ENCODE measurements around the gene ATP6V1C2. TPM values are rescaled to one million over a fixed set of nuclear protein-coding genes. Genes with fewer than 3 reads are reported as not detected.
A peak's percentile ranks its signal among the peaks of the same experiment; 100 is the strongest.

Gene ATP6V1C2
- total RNA-seq, 1 donor from 2014 or later = 0.11 TPM

DNA sequence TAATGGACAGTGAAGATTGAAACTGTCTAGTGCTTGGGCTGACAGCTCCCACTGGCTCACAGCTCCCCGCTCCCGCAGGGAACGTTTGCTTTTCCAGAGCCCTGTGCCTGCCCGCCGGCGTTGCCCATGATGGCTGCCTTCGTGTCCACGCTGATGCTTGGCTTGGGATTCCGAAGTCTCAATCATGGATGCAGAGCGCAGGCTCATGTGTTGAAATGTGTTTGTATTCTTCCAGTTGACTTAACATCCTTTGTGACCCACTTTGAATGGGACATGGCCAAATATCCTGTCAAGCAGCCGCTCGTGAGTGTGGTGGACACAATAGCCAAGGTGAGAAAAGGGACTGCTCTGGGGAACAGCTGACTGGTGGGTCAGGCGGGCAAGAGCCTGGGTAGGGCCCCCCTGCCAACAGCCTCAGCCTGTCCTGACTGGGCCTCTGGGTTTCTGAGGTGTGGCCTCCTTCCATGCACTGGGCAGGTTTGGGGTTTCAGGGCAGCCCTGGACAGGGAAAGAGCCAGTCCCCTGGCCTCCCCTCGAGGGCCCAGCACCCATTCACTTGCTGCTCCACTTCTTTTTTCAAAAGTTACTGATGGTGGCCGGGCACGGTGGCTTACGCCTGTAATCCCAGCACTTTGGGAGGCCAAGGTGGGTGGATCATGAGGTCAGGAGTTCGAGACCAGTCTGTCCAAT, 42.8 kb downstream of the ATP6V1C2 start:
- Histone ChIP-seq H3K9ac (no peak overlapping the region), H3K4me3 (no peak overlapping the region), H3K27me3 (no peaks in the 10 kb centered on the region), H3K4me1 (peaks cover 10% of the 10 kb centered on the region), H3K4me2 (no peak overlapping the region), H3F3A (ENCODE audit: low read depth) (no peaks in the 10 kb centered on the region), H4K20me1 (ENCODE audit: low read depth) (no peaks in the 10 kb centered on the region), H3K27ac (no peak overlapping the region), H3K36me3 (no peaks in the 10 kb centered on the region), H3K9me3 (ENCODE audit: low read depth) (no peaks in the 10 kb centered on the region), H2AFZ (replicated peaks) (peak overlapping the region; percentile 34), H3K79me2 (ENCODE audit: low read depth) (no peaks in the 10 kb centered on the region)
- H3K4me1 Mint-ChIP-seq = peaks cover 18% of the 10 kb centered on the region
- no peak for TF ChIP-seq EZH2phosphoT487 (IDR thresholded peaks at IDR 0.05)
- no peak for TF ChIP-seq EZH2 (IDR thresholded peaks at IDR 0.05)
- TF ChIP-seq, protein P1, sequence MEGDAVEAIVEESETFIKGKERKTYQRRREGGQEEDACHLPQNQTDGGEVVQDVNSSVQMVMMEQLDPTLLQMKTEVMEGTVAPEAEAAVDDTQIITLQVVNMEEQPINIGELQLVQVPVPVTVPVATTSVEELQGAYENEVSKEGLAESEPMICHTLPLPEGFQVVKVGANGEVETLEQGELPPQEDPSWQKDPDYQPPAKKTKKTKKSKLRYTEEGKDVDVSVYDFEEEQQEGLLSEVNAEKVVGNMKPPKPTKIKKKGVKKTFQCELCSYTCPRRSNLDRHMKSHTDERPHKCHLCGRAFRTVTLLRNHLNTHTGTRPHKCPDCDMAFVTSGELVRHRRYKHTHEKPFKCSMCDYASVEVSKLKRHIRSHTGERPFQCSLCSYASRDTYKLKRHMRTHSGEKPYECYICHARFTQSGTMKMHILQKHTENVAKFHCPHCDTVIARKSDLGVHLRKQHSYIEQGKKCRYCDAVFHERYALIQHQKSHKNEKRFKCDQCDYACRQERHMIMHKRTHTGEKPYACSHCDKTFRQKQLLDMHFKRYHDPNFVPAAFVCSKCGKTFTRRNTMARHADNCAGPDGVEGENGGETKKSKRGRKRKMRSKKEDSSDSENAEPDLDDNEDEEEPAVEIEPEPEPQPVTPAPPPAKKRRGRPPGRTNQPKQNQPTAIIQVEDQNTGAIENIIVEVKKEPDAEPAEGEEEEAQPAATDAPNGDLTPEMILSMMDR (IDR thresholded peaks at IDR 0.05) = no peak
- H3K9me3 Mint-ChIP-seq = no peaks in the 10 kb centered on the region
- H3K27me3 Mint-ChIP-seq (ENCODE audit: insufficient read depth, low read depth) = peaks cover 6% of the 10 kb centered on the region
- DNase-seq (ENCODE audit: low spot score) = peak; percentile 27
- H3K4me3 Mint-ChIP-seq = no peak overlapping the region
- no peaks in the 10 kb centered on the region for H3K36me3 Mint-ChIP-seq
- H3K27ac Mint-ChIP-seq = no peak overlapping the region

DNA sequence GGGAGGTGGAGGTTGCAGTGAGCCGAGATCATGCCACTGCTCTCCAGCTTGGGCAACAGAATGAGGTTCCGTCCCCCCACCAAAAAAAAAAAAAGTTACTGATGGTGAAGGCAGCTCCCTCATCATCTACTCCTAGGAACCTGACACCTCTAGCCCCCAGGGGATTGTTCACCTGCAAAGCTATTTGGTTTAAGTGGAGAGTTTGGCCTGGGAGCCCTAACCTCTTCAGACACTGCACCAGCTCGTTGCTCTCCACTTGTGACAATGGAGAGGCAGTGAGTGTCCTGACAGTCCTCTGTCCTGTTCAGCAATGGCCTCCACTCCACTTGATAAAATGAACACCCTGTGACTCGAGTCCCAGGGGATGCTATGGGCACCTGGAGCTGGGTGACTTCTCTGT, 43.5 kb downstream of the ATP6V1C2 start:
- Histone ChIP-seq H3K4me3 (no peak overlapping the region), H3K79me2 (ENCODE audit: low read depth) (no peaks in the 10 kb centered on the region), H3K9ac (no peak overlapping the region), H3F3A (ENCODE audit: low read depth) (no peaks in the 10 kb centered on the region), H3K9me3 (ENCODE audit: low read depth) (no peaks in the 10 kb centered on the region), H3K27me3 (no peaks in the 10 kb centered on the region), H3K36me3 (no peaks in the 10 kb centered on the region), H3K27ac (no peak overlapping the region), H4K20me1 (ENCODE audit: low read depth) (no peaks in the 10 kb centered on the region), H3K4me1 (peaks cover 10% of the 10 kb centered on the region), H3K4me2 (no peak overlapping the region), H2AFZ (replicated peaks) (no peak overlapping the region)
- no peaks in the 10 kb centered on the region for H3K9me3 Mint-ChIP-seq
- TF ChIP-seq EZH2phosphoT487 (IDR thresholded peaks at IDR 0.05) = no peak
- TF ChIP-seq EZH2 (IDR thresholded peaks at IDR 0.05) = no peak
- TF ChIP-seq, protein P1 (IDR thresholded peaks at IDR 0.05) = no peak
- H3K27ac Mint-ChIP-seq = no peak overlapping the region
- H3K36me3 Mint-ChIP-seq = no peaks in the 10 kb centered on the region
- DNase-seq (ENCODE audit: low spot score) = no peak
- H3K27me3 Mint-ChIP-seq (ENCODE audit: insufficient read depth, low read depth) = peaks cover 6% of the 10 kb centered on the region
- H3K4me3 Mint-ChIP-seq = no peak overlapping the region
- peaks cover 17% of the 10 kb centered on the region for H3K4me1 Mint-ChIP-seq

DNA sequence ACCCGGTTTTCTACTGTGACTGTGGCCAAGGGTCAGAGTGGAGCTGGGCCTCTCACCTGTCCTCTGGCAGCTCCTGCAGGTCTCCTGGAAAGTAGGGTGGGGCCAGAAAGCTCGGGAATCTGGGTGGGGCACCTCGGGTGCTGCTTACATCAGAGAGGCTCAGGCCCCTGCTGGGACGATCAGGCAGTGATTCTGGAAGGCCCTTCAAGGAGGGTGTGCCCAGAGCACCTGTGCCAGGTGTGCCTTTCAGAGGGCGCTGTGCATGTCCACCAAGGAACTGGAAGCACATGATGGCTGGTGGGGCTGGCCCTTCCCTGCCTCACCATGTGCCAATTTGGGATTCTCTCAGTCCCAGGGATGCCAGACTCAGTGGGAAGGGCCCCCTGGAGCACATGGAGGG, 44.0 kb downstream of the ATP6V1C2 start:
- H3K36me3 ChIP-seq = no peaks in the 10 kb centered on the region
- no peak for DNase-seq (ENCODE audit: low spot score)
- no peak overlapping the region for H3K27ac Mint-ChIP-seq

More for the DNA sequence above, 44.0 kb downstream of the ATP6V1C2 start:
- Histone ChIP-seq H3K4me2 (no peak overlapping the region), H3K79me2 (ENCODE audit: low read depth) (no peaks in the 10 kb centered on the region), H3K4me3 (no peak overlapping the region), H3K27ac (no peak overlapping the region), H4K20me1 (ENCODE audit: low read depth) (no peaks in the 10 kb centered on the region), H3K27me3 (no peaks in the 10 kb centered on the region), H3K9me3 (ENCODE audit: low read depth) (no peaks in the 10 kb centered on the region), H3K9ac (no peak overlapping the region), H3K4me1 (peaks cover 10% of the 10 kb centered on the region), H3F3A (ENCODE audit: low read depth) (no peaks in the 10 kb centered on the region), H2AFZ (replicated peaks) (no peak overlapping the region)
- Mint-ChIP-seq H3K27me3 (ENCODE audit: insufficient read depth, low read depth) (peaks cover 6% of the 10 kb centered on the region), H3K9me3 (no peaks in the 10 kb centered on the region), H3K4me3 (no peak overlapping the region), H3K36me3 (no peaks in the 10 kb centered on the region), H3K4me1 (peaks cover 17% of the 10 kb centered on the region)
- TF ChIP-seq EZH2 (IDR thresholded peaks at IDR 0.05) = no peak
- TF ChIP-seq EZH2phosphoT487 (IDR thresholded peaks at IDR 0.05) = no peak
- TF ChIP-seq, protein P1 (IDR thresholded peaks at IDR 0.05) = no peak

Data from neural progenitor cell (in vitro differentiated cells).